Testis (tissue), 2 donors: ENCODE data around the gene FBXL7.

Experiments
- CTCF ChIP-seq, 3 experiments: fragments of 450-650 bp in 2 of 3; fragments of 200-600 bp in 1 of 3; sonication (generic) in 1 of 3; IDR thresholded peaks; one replicate each; pipeline ENCODE4 v1.5.1; 2016 to 2019; ENCODE audit warnings: antibody characterized with exemption in 3 of 3, mild to moderate bottlenecking in 2 of 3, moderate library complexity in 1 of 3
- POLR2A ChIP-seq: fragments of 450-650 bp; IDR thresholded peaks from one replicate; pipeline ENCODE4 v1.6.1; 2017; ENCODE audit warnings: antibody characterized with exemption, mild to moderate bottlenecking, moderate library complexity

GRCh38 chr5:15797116-15797515 is 297.1 kb downstream of the FBXL7 start:
- TF ChIP-seq CTCF (IDR thresholded peaks at IDR 0.05) (no peak), POLR2A (no peak)
